ENCODE results near the gene C17orf100. TPM values are rescaled to one million over a fixed set of nuclear protein-coding genes. Genes with fewer than 3 reads are reported as not detected.

The C17orf100 gene
- total and polyA plus RNA-seq, 10 of the 15 experiments (the other 5 are each of a cell fraction or from before 2014, with no cell fraction given), result 0.84 to 4.7 (median 1.8) TPM

GRCh38 chr17:6643451-6644125, 8.0 kb upstream of the C17orf100 start:
- Histone ChIP-seq H3K4me3 (no peak overlapping the region), H3K4me1 (ENCODE audit: control insufficient read depth, insufficient read depth, low read length) (peaks cover 5% of the 10 kb centered on the region; the same call in 1 of the 2 replicates), H2AFZ (ENCODE audit: control insufficient read depth, low read depth, low read length) (no peak overlapping the region), H3K9ac (ENCODE audit: control insufficient read depth, insufficient read depth, low read length) (no peak overlapping the region), H3K27me3 (replicated peaks in 1 of 2; ENCODE audit: control insufficient read depth in 2 of 2, insufficient read depth in 2 of 2, low read length in 1 of 2) (no peaks in the 10 kb centered on the region), H3K36me3 (ENCODE audit: control insufficient read depth in 2 of 2, insufficient read depth in 2 of 2, low read length in 1 of 2) (peaks cover 0 to 12% of the 10 kb centered on the region in 2 experiments; a peak in 1 of 4 replicates), H3K4me2 (ENCODE audit: control insufficient read depth, insufficient read depth) (no peak overlapping the region), H4K20me1 (ENCODE audit: control insufficient read depth, insufficient read depth) (no peaks in the 10 kb centered on the region), H3K9me3 (replicated peaks; ENCODE audit: control insufficient read depth, insufficient read depth, low read length) (no peaks in the 10 kb centered on the region), H3K27ac (ENCODE audit: control insufficient read depth, insufficient read depth) (no peak overlapping the region), H3K79me2 (ENCODE audit: control insufficient read depth, insufficient read depth, low read length) (peaks cover 34% of the 10 kb centered on the region)
- no peak for ATAC-seq
- BruUV-seq (replicated peaks), result no TSS peak
- RAD21 ChIA-PET (ENCODE audit: unreplicated experiment), result no interaction called here
- POLR2A ChIA-PET, result no interaction called here
- SMC1A ChIA-PET (ENCODE audit: uncharacterized antibody, unreplicated experiment), result no interaction called here
- WGBS (ENCODE audit: insufficient coverage, insufficient replicate concordance, low lambda C conversion rate, missing lambda C conversion rate), result 78% methylated on average over 5 of the region's 5 CpGs
- no peak for FAIRE-seq
- no peak for DNase-seq (ENCODE audit: low read depth, low spot score)
- in situ Hi-C loops (cut with MboI), result no loop called here
- CTCF ChIA-PET, result no interaction called here
- intact Hi-C loops (cut with micrococcal nuclease; ENCODE audit: unreplicated experiment), result no loop called here
- TF ChIP-seq ZNF622 (IDR thresholded peaks at IDR 0.05), result no peak
- TF ChIP-seq BHLHE40 (IDR thresholded peaks at IDR 0.05; ENCODE audit: borderline replicate concordance in 1 of 2, low read depth in 2 of 2, low read length in 1 of 2), result no peak
- TF ChIP-seq SRF (IDR thresholded peaks at IDR 0.05; ENCODE audit: low read depth in 2 of 2, low read length in 2 of 2), result no peak
- TF ChIP-seq PKNOX1 (IDR thresholded peaks at IDR 0.05), result no peak
- TF ChIP-seq TBL1XR1 (IDR thresholded peaks at IDR 0.05; ENCODE audit: low read depth, low read length), result no peak
- no peak for TF ChIP-seq CUX1 (IDR thresholded peaks at IDR 0.05; ENCODE audit: insufficient replicate concordance, low read depth, low read length)
- no peak for TF ChIP-seq ATF2 (IDR thresholded peaks at IDR 0.05; ENCODE audit: low read length)
- TF ChIP-seq NR2C2 (IDR thresholded peaks at IDR 0.05; ENCODE audit: borderline replicate concordance, control insufficient read depth, insufficient read length, low read depth), result no peak
- TF ChIP-seq ETV6 (conservative IDR thresholded peaks at IDR 0.05 in 1 of 2, IDR thresholded peaks at IDR 0.05 in 1 of 2; ENCODE audit: borderline replicate concordance in 1 of 2, low read depth in 1 of 2), result no peak
- TF ChIP-seq NR2C1 (IDR thresholded peaks at IDR 0.05), result no peak
- TF ChIP-seq E4F1 (IDR thresholded peaks at IDR 0.05; ENCODE audit: borderline replicate concordance, partially characterized antibody), result no peak
- TF ChIP-seq IKZF1 (conservative IDR thresholded peaks at IDR 0.05), result no peak
- TF ChIP-seq POLR2A (IDR thresholded peaks at IDR 0.05; ENCODE audit: low read depth, low read length), result no peak
